Natural killer cell treated with Interleukin-12 subunit alpha and Interleukin-12 subunit beta and Interleukin-15 and Interleukin-18, amount 100 ng/mL, for 72 hours (primary cell): ENCODE measurements around the gene PLXDC2. TPM values are rescaled to one million over a fixed set of nuclear protein-coding genes. Genes with fewer than 3 reads are reported as not detected.
A peak's percentile ranks its signal among the peaks of the same experiment; 100 is the strongest.
"Not testable (repeated sequence)": the region's sequence is repeated elsewhere in the genome, so short reads cannot be mapped to it uniquely, and the experiment has no call there.

ENCODE experiments used
- ATAC-seq, 2 donors: fragments of 150-1000 bp; cut with Tn5 transposase in 1 of 2; sonication (Bioruptor Pico), chemical (Tn5 transposase) in 1 of 2; 2 replicates each; pipeline ENCODE4 v1.10.0; 2021
- DNase-seq: peaks from one replicate; pipeline ENCODE4 v3.0.0; 2022; ENCODE audit warnings: low spot score
- H3K27ac Mint-ChIP-seq, 2 donors: 1 replicate in 1 of 2; 2 replicates in 1 of 2; pipeline ENCODE4 v1.8.0; 2022; ENCODE audit warnings: mixed read lengths in 2 of 2, mild to moderate bottlenecking in 1 of 2, moderate library complexity in 1 of 2
- H3K27me3 Mint-ChIP-seq, 2 donors: 1 replicate in 1 of 2; 2 replicates in 1 of 2; pipeline ENCODE4 v1.8.0; 2022; ENCODE audit warnings: mixed read lengths in 2 of 2
- H3K36me3 Mint-ChIP-seq: one replicate; pipeline ENCODE4 v1.8.0; 2022; ENCODE audit warnings: mixed read lengths
- H3K4me1 Mint-ChIP-seq, 2 donors: 1 replicate in 1 of 2; 2 replicates in 1 of 2; pipeline ENCODE4 v1.8.0; 2022; ENCODE audit warnings: low read depth in 2 of 2, mixed read lengths in 2 of 2, mild to moderate bottlenecking in 1 of 2
- H3K4me3 Mint-ChIP-seq: one replicate; pipeline ENCODE4 v1.8.0; 2022; ENCODE audit warnings: mixed read lengths
- H3K9me3 Mint-ChIP-seq: 2 replicates; pipeline ENCODE4 v1.8.0; 2022; ENCODE audit warnings: mixed read lengths
- total RNA-seq, 2 donors: library from RNA; stranded (reverse); gene quantifications; one replicate each; pipeline ENCODE4 v1.2.3, GENCODE V29; 2022

PLXDC2 gene
- total RNA-seq, 2 donors from 2014 or later, result 3.5 to 14.0 TPM

DNA sequence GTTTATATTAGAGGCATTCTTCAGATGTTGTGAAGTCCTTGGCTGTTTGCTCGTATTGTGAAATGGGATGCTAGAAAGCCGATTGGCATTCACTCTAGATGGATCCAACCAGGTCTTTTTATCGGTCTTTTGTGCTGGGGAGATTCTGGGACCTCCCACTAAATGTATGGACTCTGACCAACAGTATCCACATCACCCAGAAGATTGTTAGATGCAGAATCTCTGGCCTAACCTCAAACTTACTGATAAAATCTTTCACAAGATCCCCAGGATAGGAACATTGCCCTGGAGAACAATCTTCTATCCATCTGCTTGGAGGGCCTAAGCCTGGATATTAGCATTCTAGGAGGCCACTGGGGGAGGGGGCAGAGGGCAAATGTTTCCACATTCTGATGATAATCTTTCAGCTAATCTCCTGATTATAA is 160.9 kb downstream of the PLXDC2 start:
- Mint-ChIP-seq H3K36me3 (no peaks in the 10 kb centered on the region), H3K9me3 (peaks cover 3% of the 10 kb centered on the region), H3K4me1 (peaks cover 5% of the 10 kb centered on the region in 2 donors), H3K4me3 (no peak overlapping the region), H3K27ac (no peak overlapping the region), H3K27me3 (no peaks in the 10 kb centered on the region)
- ATAC-seq, result no peak
- DNase-seq, result no peak

- no peaks in the 10 kb centered on the region for H3K27me3 Mint-ChIP-seq
- no peak for ATAC-seq
- H3K36me3 Mint-ChIP-seq, result no peaks in the 10 kb centered on the region
- DNase-seq, result no peak
- H3K9me3 Mint-ChIP-seq, result peaks cover 3% of the 10 kb centered on the region
- H3K27ac Mint-ChIP-seq, result peak overlapping the region in 1 of 2 donors; percentile 53
- H3K4me1 Mint-ChIP-seq, result no peaks in the 10 kb centered on the region
- H3K4me3 Mint-ChIP-seq, result no peak overlapping the region
Observed at GRCh38 chr10:19979628-19980027, 163.4 kb downstream of the PLXDC2 start.

- H3K4me3 Mint-ChIP-seq, result no peak overlapping the region
- H3K36me3 Mint-ChIP-seq, result no peaks in the 10 kb centered on the region
- ATAC-seq (no peak), DNase-seq (no peak)
- H3K4me1 Mint-ChIP-seq, result no peaks in the 10 kb centered on the region
- H3K27me3 Mint-ChIP-seq, result no peaks in the 10 kb centered on the region
- no peak overlapping the region for H3K27ac Mint-ChIP-seq
- no peaks in the 10 kb centered on the region for H3K9me3 Mint-ChIP-seq
Observed at GRCh38 chr10:19983880-19984565, 167.8 kb downstream of the PLXDC2 start.

DNA sequence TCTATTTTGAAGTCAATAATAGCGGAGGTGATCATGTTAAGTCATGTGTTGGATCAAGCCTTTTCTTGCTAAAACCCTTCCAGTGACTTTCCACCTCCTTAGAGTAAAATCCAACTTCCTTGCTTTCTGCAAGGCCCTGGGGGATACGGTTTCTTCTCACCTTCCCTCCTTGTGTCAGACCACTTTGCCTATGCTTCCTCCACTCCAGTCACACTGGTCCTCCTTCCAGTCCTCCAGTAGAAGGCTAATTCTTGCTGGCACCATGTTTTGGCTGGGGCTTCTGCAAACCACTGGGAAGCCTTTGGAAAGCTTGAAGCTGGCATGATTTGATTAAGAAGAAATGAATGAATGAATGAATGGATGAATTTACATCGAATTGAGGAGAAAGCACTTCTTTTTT is 169.5 kb downstream of the PLXDC2 start:
- ATAC-seq, result no peak
- H3K4me3 Mint-ChIP-seq, result no peak overlapping the region

DNA sequence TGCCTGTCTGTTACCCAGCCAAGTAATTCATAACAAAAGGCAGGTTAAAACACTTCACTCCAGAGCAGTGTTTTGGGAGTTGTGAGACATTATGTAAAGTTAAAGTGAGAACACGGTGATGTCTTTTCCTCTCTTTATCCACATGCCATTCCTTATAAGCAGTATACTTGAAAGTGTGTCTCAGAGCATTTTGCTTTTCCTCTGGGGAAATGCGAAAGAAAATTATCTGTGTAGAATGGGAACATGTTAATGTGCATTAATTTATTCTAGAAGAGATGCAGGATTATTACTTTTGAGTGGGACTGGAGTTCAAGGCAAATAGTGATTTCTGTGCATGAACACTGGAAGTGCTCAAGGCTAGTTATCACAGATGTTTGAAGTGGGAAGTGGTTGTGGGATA is 170.4 kb downstream of the PLXDC2 start:
- no peaks in the 10 kb centered on the region for H3K36me3 Mint-ChIP-seq
- H3K27ac Mint-ChIP-seq, result no peak overlapping the region
- H3K27me3 Mint-ChIP-seq, result no peaks in the 10 kb centered on the region
- H3K4me1 Mint-ChIP-seq, result peaks cover 0 to under 1% of the 10 kb centered on the region in 2 donors
- DNase-seq (no peak), ATAC-seq (no peak)
- H3K9me3 Mint-ChIP-seq, result no peaks in the 10 kb centered on the region
- no peak overlapping the region for H3K4me3 Mint-ChIP-seq

More for the DNA sequence above, 169.5 kb downstream of the PLXDC2 start:
- H3K4me1 Mint-ChIP-seq, result no peaks in the 10 kb centered on the region
- no peaks in the 10 kb centered on the region for H3K27me3 Mint-ChIP-seq
- DNase-seq, result no peak
- H3K9me3 Mint-ChIP-seq, result no peaks in the 10 kb centered on the region
- H3K36me3 Mint-ChIP-seq, result no peaks in the 10 kb centered on the region
- H3K27ac Mint-ChIP-seq, result no peak overlapping the region

DNA sequence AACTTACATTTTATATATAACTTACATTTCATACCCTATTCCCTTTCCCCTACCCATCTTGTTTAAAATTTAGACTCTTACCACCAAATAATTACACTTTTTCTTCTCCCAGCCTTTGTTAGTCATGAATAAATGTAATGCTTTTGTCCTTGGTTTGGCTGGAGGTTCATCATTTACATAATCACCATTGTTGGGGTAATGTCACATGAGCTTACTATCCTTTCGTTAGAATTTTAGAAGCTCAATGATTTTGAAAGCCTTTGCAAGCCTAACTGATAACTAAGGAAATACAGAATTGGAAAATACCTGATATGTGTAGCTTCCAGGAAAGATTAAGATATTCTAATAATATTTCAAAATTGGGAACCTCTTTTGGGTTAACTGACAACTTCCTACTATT is 171.7 kb downstream of the PLXDC2 start:
- Mint-ChIP-seq H3K4me3 (no peak overlapping the region), H3K36me3 (no peaks in the 10 kb centered on the region), H3K4me1 (peaks cover 0 to 7% of the 10 kb centered on the region in 2 donors), H3K9me3 (no peaks in the 10 kb centered on the region), H3K27ac (no peak overlapping the region), H3K27me3 (no peaks in the 10 kb centered on the region)
- DNase-seq (no peak), ATAC-seq (no peak)

GRCh38 chr10:19993714-19994315 is 177.6 kb downstream of the PLXDC2 start:
- H3K27me3 Mint-ChIP-seq, result no peaks in the 10 kb centered on the region
- peaks cover 0 to 10% of the 10 kb centered on the region in 2 donors for H3K4me1 Mint-ChIP-seq
- H3K36me3 Mint-ChIP-seq, result no peaks in the 10 kb centered on the region
- DNase-seq (no peak), ATAC-seq (no peak)
- H3K27ac Mint-ChIP-seq, result no peak overlapping the region
- no peak overlapping the region for H3K4me3 Mint-ChIP-seq
- H3K9me3 Mint-ChIP-seq, result peaks cover 3% of the 10 kb centered on the region

GRCh38 chr10:19998482-19998881 is 182.2 kb downstream of the PLXDC2 start:
- Mint-ChIP-seq H3K9me3 (peaks cover 3% of the 10 kb centered on the region), H3K27me3 (no peaks in the 10 kb centered on the region), H3K36me3 (no peaks in the 10 kb centered on the region), H3K4me3 (no peak overlapping the region), H3K27ac (peak overlapping the region in 1 of 2 donors; percentile 43), H3K4me1 (peaks cover 12 to 21% of the 10 kb centered on the region in 2 donors)
- ATAC-seq (no peak), DNase-seq (no peak)

DNA sequence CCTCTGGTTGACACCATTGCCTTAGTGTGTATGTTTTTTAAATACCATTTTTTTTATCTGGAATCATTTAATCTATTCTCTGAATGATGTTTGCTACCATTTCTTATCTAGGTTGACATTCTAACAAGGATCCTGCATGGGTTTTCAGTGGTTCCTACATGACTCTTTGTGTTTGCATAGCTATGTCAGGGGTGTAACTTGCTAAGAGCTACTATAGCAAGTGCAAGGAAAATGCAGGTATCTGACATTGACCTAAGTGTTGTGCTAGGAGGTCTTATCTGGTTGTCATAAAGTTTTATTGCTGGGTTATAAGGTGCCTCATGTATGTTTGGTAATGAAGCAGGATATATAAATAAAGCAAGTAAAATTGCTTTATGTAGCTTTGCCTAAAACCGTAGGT is 183.2 kb downstream of the PLXDC2 start:
- Mint-ChIP-seq H3K4me3 (no peak overlapping the region), H3K36me3 (no peaks in the 10 kb centered on the region), H3K4me1 (peaks cover 17 to 25% of the 10 kb centered on the region in 2 donors), H3K27me3 (no peaks in the 10 kb centered on the region), H3K27ac (no peak overlapping the region), H3K9me3 (peaks cover 3% of the 10 kb centered on the region)
- ATAC-seq (no peak), DNase-seq (no peak)

- H3K27me3 Mint-ChIP-seq, DNase-seq, ATAC-seq, H3K4me3 Mint-ChIP-seq, H3K36me3 Mint-ChIP-seq, H3K9me3 Mint-ChIP-seq: not testable (repeated sequence)
- Mint-ChIP-seq H3K27ac (peak overlapping the region; percentile 83 to 91), H3K4me1 (peaks cover 25 to 32% of the 10 kb centered on the region in 2 donors)
Observed at GRCh38 chr10:20002026-20002425, 185.8 kb downstream of the PLXDC2 start.

DNA sequence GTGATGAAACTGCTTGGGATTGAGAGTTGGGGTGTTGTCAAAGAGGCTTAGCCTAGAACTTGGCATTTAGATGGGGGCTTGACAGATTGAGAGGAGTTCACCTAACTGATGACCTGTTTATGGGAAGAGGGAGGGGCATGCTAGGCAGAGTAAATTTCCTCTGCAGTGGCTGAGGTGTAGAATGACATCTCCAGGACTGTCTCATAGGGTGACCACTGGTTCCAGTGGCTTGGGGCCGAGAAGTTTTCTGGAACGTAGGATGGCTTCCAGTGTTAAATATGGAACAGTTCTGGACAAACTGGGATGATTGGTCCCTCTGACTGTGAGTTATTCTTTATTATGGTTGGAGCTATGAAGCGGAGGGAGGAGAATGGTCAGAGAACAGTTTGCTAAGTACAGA is 186.4 kb downstream of the PLXDC2 start:
- DNase-seq (no peak), ATAC-seq (peak in 1 of 2 donors; percentile 43)
- Mint-ChIP-seq H3K4me3 (peak overlapping the region; percentile 78), H3K9me3 (no peaks in the 10 kb centered on the region), H3K27ac (peak overlapping the region; percentile 83 to 91), H3K36me3 (no peaks in the 10 kb centered on the region), H3K4me1 (peaks cover 25 to 34% of the 10 kb centered on the region in 2 donors), H3K27me3 (no peaks in the 10 kb centered on the region)

GRCh38 chr10:20004087-20004523 is 187.9 kb downstream of the PLXDC2 start:
- DNase-seq (no peak), ATAC-seq (peak; percentile 46 to 53)
- Mint-ChIP-seq H3K27ac (peak overlapping the region; percentile 83 to 91), H3K9me3 (no peaks in the 10 kb centered on the region), H3K4me3 (peak overlapping the region; percentile 44), H3K27me3 (no peaks in the 10 kb centered on the region), H3K36me3 (peaks cover 4% of the 10 kb centered on the region), H3K4me1 (peaks cover 25 to 34% of the 10 kb centered on the region in 2 donors)

GRCh38 chr10:20005638-20006037 is 189.4 kb downstream of the PLXDC2 start:
- Mint-ChIP-seq H3K36me3 (peaks cover 7% of the 10 kb centered on the region), H3K4me3 (no peak overlapping the region), H3K27me3 (no peaks in the 10 kb centered on the region), H3K27ac (peak overlapping the region; percentile 83 to 91), H3K4me1 (peaks cover 25 to 32% of the 10 kb centered on the region in 2 donors), H3K9me3 (no peaks in the 10 kb centered on the region)
- no peak for ATAC-seq
- no peak for DNase-seq

DNA sequence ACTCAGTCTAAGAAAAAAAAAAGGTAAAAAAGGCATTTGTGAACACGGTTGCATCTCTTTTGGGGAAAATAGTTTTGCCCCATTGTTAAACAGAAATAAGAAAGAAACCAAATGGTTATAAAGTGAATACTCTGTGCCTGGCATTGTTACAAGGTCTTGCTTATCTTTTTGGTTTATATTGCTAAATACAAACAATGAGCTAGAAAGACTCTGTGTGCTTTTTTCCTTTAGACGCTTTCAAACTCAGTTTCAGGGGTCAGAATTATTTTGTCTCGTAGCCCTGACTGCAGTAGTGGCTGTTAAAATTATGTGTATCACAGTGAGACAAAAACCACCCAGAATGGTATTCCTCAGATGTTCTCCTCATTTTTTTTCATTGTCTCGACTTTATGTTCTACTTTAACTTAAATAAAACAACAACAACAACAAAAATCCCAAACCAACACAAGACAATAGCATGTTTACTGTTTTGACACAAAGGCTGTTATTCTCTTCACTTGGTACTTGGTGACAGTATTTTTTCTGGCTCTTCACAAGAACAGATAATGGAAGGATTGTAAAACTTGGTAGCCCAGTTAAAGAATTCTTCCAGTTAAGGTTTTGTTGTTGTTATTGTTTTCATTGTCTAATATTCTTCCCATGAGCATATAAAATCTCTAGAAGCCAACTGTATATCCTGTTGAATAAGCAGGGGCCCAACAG is 190.1 kb downstream of the PLXDC2 start:
- DNase-seq, result no peak
- no peaks in the 10 kb centered on the region for H3K9me3 Mint-ChIP-seq
- H3K4me1 Mint-ChIP-seq, result peaks cover 25 to 32% of the 10 kb centered on the region in 2 donors
- H3K36me3 Mint-ChIP-seq, result peaks cover 7% of the 10 kb centered on the region
- peak overlapping the region in 1 of 2 donors; percentile 91 for H3K27ac Mint-ChIP-seq
- H3K4me3 Mint-ChIP-seq, result no peak overlapping the region
- no peak for ATAC-seq
- H3K27me3 Mint-ChIP-seq, result no peaks in the 10 kb centered on the region
